IMR-90 (cell line): ENCODE data around the gene FNDC3B. TPM values are rescaled to one million over a fixed set of nuclear protein-coding genes. Genes with fewer than 3 reads are reported as not detected.
A peak's percentile ranks its signal among the peaks of the same experiment; 100 is the strongest.

Experiments used
- ATAC-seq: fragments of 200-7000 bp; cut with Tn5 transposase; 2 replicates; pipeline ENCODE4 v1.9.1; 2020; ENCODE audit warnings: low read depth, mild to moderate bottlenecking, moderate library complexity
- BruUV-seq: library from RNA; stranded (reverse); fragments of 400-500 nt; replicated peaks from 2 replicates; lab custom pipeline; 2021; lab: Mats Ljungman, UMichigan
- CTCF ChIA-PET: fragments of 300-600 bp; formaldehyde crosslinking; extraction: SDS; loops from one replicate; lab custom pipeline; 2021; ENCODE audit warnings: antibody characterized with exemption; lab: Yijun Ruan, JAX
- POLR2A ChIA-PET: fragments of 300-600 bp; sonication (Branson Sonifier 250); formaldehyde crosslinking; loops from one replicate; lab custom pipeline; 2022; ENCODE audit warnings: antibody characterized with exemption; ENCODE audit not compliant: unreplicated experiment; lab: Charles Lee
- DNase-seq: peaks from one replicate; pipeline ENCODE4 v3.0.0; 2013
- H2AFZ ChIP-seq: replicated peaks from 2 replicates; pipeline ENCODE3; 2013; ENCODE audit warnings: low read length, mild to moderate bottlenecking; ENCODE audit not compliant: poor library complexity
- H2AK5ac ChIP-seq: 2 replicates; pipeline ENCODE4 v1.6.1; 2013; ENCODE audit warnings: low read depth, low read length, inconsistent platforms
- H2AK9ac ChIP-seq: replicated peaks from 2 replicates; pipeline ENCODE3; 2013; ENCODE audit warnings: mild to moderate bottlenecking, low read depth, low read length, moderate library complexity; ENCODE audit not compliant: poor library complexity
- H2BK120ac ChIP-seq: 2 replicates; pipeline ENCODE4 v1.6.1; 2013; ENCODE audit warnings: low read depth, low read length, inconsistent platforms
- H2BK15ac ChIP-seq: 3 replicates; pipeline ENCODE4 v1.6.1; 2013; ENCODE audit warnings: low read depth, low read length, inconsistent platforms
- H2BK20ac ChIP-seq: 2 replicates; pipeline ENCODE4 v1.6.1; 2013; ENCODE audit warnings: low read depth, mild to moderate bottlenecking, inconsistent platforms, low read length, moderate library complexity
- H2BK5ac ChIP-seq: 2 replicates; pipeline ENCODE4 v1.6.1; 2013; ENCODE audit warnings: mild to moderate bottlenecking, low read depth, low read length, inconsistent platforms; ENCODE audit not compliant: poor library complexity, severe bottlenecking
- H3K14ac ChIP-seq: replicated peaks from 2 replicates; pipeline ENCODE4 v1.6.1; 2013; ENCODE audit warnings: low read depth, low read length, inconsistent platforms
- H3K18ac ChIP-seq: 2 replicates; pipeline ENCODE4 v1.6.1; 2013; ENCODE audit warnings: low read depth, low read length, control low read depth
- H3K23ac ChIP-seq: 2 replicates; pipeline ENCODE4 v1.6.1; 2013; ENCODE audit warnings: low read depth, low read length, inconsistent platforms
- H3K27ac ChIP-seq: 2 replicates; pipeline ENCODE4 v1.5.1; 2013; ENCODE audit warnings: mild to moderate bottlenecking, control low read depth, low read length; ENCODE audit not compliant: insufficient read depth
- H3K27me3 ChIP-seq: 2 replicates; pipeline ENCODE4 v1.6.1; 2013; ENCODE audit warnings: low read length; ENCODE audit not compliant: control insufficient read depth, insufficient read depth
- H3K36me3 ChIP-seq: 2 replicates; pipeline ENCODE4 v1.6.1; 2013; ENCODE audit warnings: low read length, mixed read lengths; ENCODE audit not compliant: control insufficient read depth, insufficient read depth
- H3K4ac ChIP-seq: 2 replicates; pipeline ENCODE4 v1.6.1; 2013; ENCODE audit warnings: low read depth, low read length, inconsistent platforms
- H3K4me1 ChIP-seq: 2 replicates; pipeline ENCODE4 v1.6.1; 2013; ENCODE audit warnings: low read length, mixed read lengths; ENCODE audit not compliant: control insufficient read depth, insufficient read depth
- H3K4me2 ChIP-seq: 2 replicates; pipeline ENCODE4 v1.6.1; 2013; ENCODE audit warnings: low read depth, mild to moderate bottlenecking, control low read depth, low read length, moderate library complexity
- H3K4me3 ChIP-seq: 2 replicates; pipeline ENCODE4 v1.5.1; 2013; ENCODE audit warnings: low read depth, mild to moderate bottlenecking, control low read depth, low read length, moderate library complexity; ENCODE audit not compliant: insufficient read depth
- H3K56ac ChIP-seq: 2 replicates; pipeline ENCODE4 v1.6.1; 2013; ENCODE audit warnings: low read length, inconsistent platforms; ENCODE audit not compliant: insufficient read depth; ENCODE audit errors: extremely low read depth
- H3K79me1 ChIP-seq, 2 experiments: 2 replicates each; pipeline ENCODE4 v1.6.1; 2013; ENCODE audit warnings: low read length in 2 of 2, inconsistent platforms in 1 of 2, low read depth in 1 of 2
- H3K9ac ChIP-seq: 2 replicates; pipeline ENCODE4 v1.6.1; 2013; ENCODE audit warnings: low read depth, low read length, control low read depth
- H3K9me1 ChIP-seq: 2 replicates; pipeline ENCODE4 v1.6.1; 2013; ENCODE audit warnings: low read length, inconsistent platforms; ENCODE audit not compliant: insufficient read depth
- H3K9me3 ChIP-seq: 2 replicates; pipeline ENCODE4 v1.6.1; 2013; ENCODE audit warnings: low read length; ENCODE audit not compliant: control insufficient read depth, insufficient read depth
- H4K20me1 ChIP-seq: 2 replicates; pipeline ENCODE4 v1.6.1; 2013; ENCODE audit warnings: low read length, inconsistent platforms; ENCODE audit not compliant: insufficient read depth
- H4K5ac ChIP-seq: 2 replicates; pipeline ENCODE4 v1.6.1; 2013; ENCODE audit warnings: mild to moderate bottlenecking, low read depth, low read length, control low read depth
- H4K8ac ChIP-seq, 2 experiments: 2 replicates each; pipeline ENCODE4 v1.6.1; 2013; ENCODE audit warnings: low read depth in 2 of 2, low read length in 2 of 2, control low read depth in 1 of 2, inconsistent platforms in 1 of 2
- H4K91ac ChIP-seq: 2 replicates; pipeline ENCODE4 v1.6.1; 2013; ENCODE audit warnings: low read depth, low read length, inconsistent platforms; ENCODE audit not compliant: insufficient read depth
- BHLHE40 ChIP-seq: fragments of 150-350 bp; IDR thresholded peaks from 2 replicates; pipeline ENCODE4 v1.6.1; 2016; ENCODE audit warnings: mild to moderate bottlenecking, low read depth, low read length
- CEBPB ChIP-seq: IDR thresholded peaks from 2 replicates; pipeline ENCODE4 v1.6.1; 2012; ENCODE audit warnings: low read depth, low read length, improper control_type of control experiment
- CHD1 ChIP-seq: IDR thresholded peaks from 2 replicates; pipeline ENCODE4 v1.6.1; 2012; ENCODE audit warnings: low read depth, low read length, improper control_type of control experiment
- FOS ChIP-seq: fragments of 150-350 bp; IDR thresholded peaks from 2 replicates; pipeline ENCODE4 v1.6.1; 2016; ENCODE audit warnings: low read depth, low read length
- MAFK ChIP-seq: IDR thresholded peaks from 2 replicates; pipeline ENCODE4 v1.6.1; 2012; ENCODE audit warnings: low read depth, low read length, improper control_type of control experiment
- MAZ ChIP-seq: IDR thresholded peaks from 2 replicates; pipeline ENCODE4 v1.6.1; 2012; ENCODE audit warnings: low read depth, mild to moderate bottlenecking, low read length, improper control_type of control experiment, moderate library complexity, borderline replicate concordance
- MXI1 ChIP-seq: IDR thresholded peaks from 2 replicates; pipeline ENCODE4 v1.6.1; 2012; ENCODE audit warnings: low read depth, mild to moderate bottlenecking, low read length, moderate library complexity, borderline replicate concordance
- NFE2L2 ChIP-seq: fragments of 150-350 bp; IDR thresholded peaks from 2 replicates; pipeline ENCODE4 v1.6.1; 2016; ENCODE audit warnings: low read depth, mild to moderate bottlenecking, low read length
- POLR2A ChIP-seq: IDR thresholded peaks from 2 replicates; pipeline ENCODE4 v1.6.1; 2012; ENCODE audit warnings: mild to moderate bottlenecking, low read depth, low read length
- RCOR1 ChIP-seq: IDR thresholded peaks from 2 replicates; pipeline ENCODE4 v1.6.1; 2012; ENCODE audit warnings: mild to moderate bottlenecking, low read length, improper control_type of control experiment; ENCODE audit not compliant: insufficient replicate concordance
- RFX5 ChIP-seq: IDR thresholded peaks from 2 replicates; pipeline ENCODE4 v1.8.0; 2012; ENCODE audit warnings: low read depth, mild to moderate bottlenecking, low read length, moderate library complexity
- SMC3 ChIP-seq: fragments of 150-350 bp; IDR thresholded peaks from 2 replicates; pipeline ENCODE4 v1.6.1; 2016; ENCODE audit warnings: low read depth, mild to moderate bottlenecking, antibody characterized with exemption, low read length, moderate library complexity
- WGBS, 2 experiments: methylation state at CpG; one replicate each; pipeline versions ENCODE4 v1.1.5 to v1.1.7; 2013; ENCODE audit warnings: missing lambda C conversion rate in 2 of 2; ENCODE audit not compliant: insufficient read length in 1 of 2; ENCODE audit errors: extremely low coverage in 2 of 2; 5-methylcytosine and 5-hydroxymethylcytosine counted together
- dilution Hi-C: fragments of 300-500 bp; cut with HindIII; formaldehyde crosslinking; loops from one replicate; pipeline ENCODE4 v1.14.3; 2018; ENCODE audit warnings: low sequenced_read_pairs; ENCODE audit not compliant: unreplicated experiment
- in situ Hi-C: fragments of 300-500 bp; cut with MboI; formaldehyde crosslinking; loops from 3 replicates; pipeline ENCODE4 v1.14.3; 2019; ENCODE audit warnings: low sequenced_read_pairs, inconsistent platforms, mixed read lengths
- intact Hi-C: fragments of 100-400 bp; cut with micrococcal nuclease; formaldehyde crosslinking; loops from 2 replicates; pipeline ENCODE4 v1.10.0; 2022
- polyA plus RNA-seq, 3 experiments: library from polyadenylated mRNA; depleted of rRNA; stranded (reverse); fragments of >200 nt; gene quantifications; 2 replicates each; pipeline ENCODE4 v1.2.3, GENCODE V29; 2012; ENCODE audit warnings: low replicate concordance in 1 of 3
- total RNA-seq: library from RNA; depleted of rRNA; stranded (reverse); fragments of >200 nt; gene quantifications from 2 replicates; pipeline ENCODE4 v1.2.3, GENCODE V29; 2012
- TF ChIP-seq, protein P1 (sequence below): conservative IDR thresholded peaks from 2 replicates; pipeline ENCODE4 v1.5.1; 2012; ENCODE audit warnings: mild to moderate bottlenecking, low read depth, low read length, improper control_type of control experiment
- TF ChIP-seq, protein P2 (sequence below): fragments of 150-350 bp; IDR thresholded peaks from 2 replicates; pipeline ENCODE4 v1.6.1; 2016; ENCODE audit warnings: low read depth, mild to moderate bottlenecking, low read length, moderate library complexity, borderline replicate concordance

The FNDC3B gene
- total and polyA plus RNA-seq, 2 of the 4 experiments (the other 2 are of a cell fraction): 23.9 to 150 TPM

DNA sequence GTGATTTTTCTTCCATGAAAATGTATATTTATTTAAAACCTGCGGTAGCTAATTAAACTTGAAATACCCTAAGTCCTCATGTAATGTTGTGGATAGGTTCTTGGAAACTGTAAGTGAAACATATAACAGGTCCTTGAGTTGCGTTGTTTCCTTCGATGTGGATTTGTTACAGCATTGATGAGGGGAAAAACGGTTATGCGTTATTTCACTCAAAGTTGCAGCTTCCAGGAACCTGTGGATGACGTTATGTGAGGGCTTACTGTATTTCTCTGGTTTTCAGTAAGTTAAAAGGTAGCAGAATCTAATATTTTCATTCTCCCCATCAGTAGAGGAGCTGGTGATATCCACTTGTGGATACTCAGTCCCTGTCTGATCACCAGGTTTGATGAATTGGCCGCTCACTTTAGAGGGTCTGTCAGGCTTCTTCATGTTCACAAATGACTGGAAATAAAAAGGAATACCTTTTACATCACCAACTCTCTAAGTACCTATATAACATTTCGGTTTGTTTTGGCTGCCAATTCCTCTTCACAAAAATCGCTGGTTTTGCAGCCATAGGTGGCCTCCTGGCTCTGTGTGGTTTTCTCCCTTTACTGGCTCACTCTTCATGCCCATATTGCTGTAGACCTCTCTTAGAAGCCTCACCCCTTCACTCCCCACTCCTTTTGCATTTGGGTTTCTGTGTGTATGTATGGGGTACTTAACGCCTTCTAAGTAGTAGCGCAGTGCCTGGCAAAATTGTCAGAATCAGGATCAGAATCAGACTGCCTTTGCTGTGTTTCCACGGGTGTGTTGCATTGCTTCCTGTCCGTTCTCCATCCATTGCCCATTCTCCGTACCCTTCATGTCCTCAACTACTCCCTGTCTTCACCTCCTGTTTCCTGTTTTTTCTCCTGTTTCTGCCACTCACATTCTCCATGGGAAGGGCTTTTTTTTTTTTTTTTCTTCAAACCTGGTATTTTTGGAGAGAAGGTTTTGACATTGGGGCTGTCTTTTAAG lies 112.6 kb downstream of the FNDC3B start:
- peaks cover 31 to 74% of the 10 kb centered on the region in 2 experiments for H3K79me1 ChIP-seq
- no peak overlapping the region for H2AFZ ChIP-seq
- ATAC-seq (no peak), DNase-seq (no peak)
- H3K4me2 ChIP-seq: peak overlapping the region; percentile 10; the same call in 1 of the 2 replicates
- ChIA-PET POLR2A (no interaction called here), CTCF (no interaction called here)
- H3K14ac ChIP-seq: peak overlapping the region; percentile 85
- H3K4me3 ChIP-seq: no peak overlapping the region
- peak overlapping the region; percentile 87 for H3K23ac ChIP-seq
- H3K27me3 ChIP-seq: no peaks in the 10 kb centered on the region
- no peaks in the 10 kb centered on the region for H3K9me3 ChIP-seq
- peak overlapping the region; percentile 79 for H2BK5ac ChIP-seq
- in situ Hi-C loops (no loop called here), intact Hi-C loops (no loop called here), dilution Hi-C loops (no loop called here)
- H3K36me3 ChIP-seq: 0 out of 2 replicates have a peak, but pooled peaks cover 1% of the 10 kb centered on the region
- H2BK15ac ChIP-seq: peak overlapping the region; percentile 73; the same call in 1 of the 3 replicates
- H2AK5ac ChIP-seq: peak overlapping the region; percentile 89
- BruUV-seq: no TSS peak
- WGBS, 2 experiments: 88% methylated on average over 3 of the region's 14 CpGs; no CpG with 5 or more reads in 1 of the 2 experiments
- peaks cover 57% of the 10 kb centered on the region for H4K20me1 ChIP-seq
- H3K18ac ChIP-seq: peak overlapping the region; percentile 58; the same call in 1 of the 2 replicates
- H4K5ac ChIP-seq: 0 out of 2 replicates have a peak overlapping the region, but pooled peaks have one; percentile 30
- H4K91ac ChIP-seq: peak overlapping the region; percentile 22; the same call in 1 of the 2 replicates
- H2BK20ac ChIP-seq: 0 out of 2 replicates have a peak overlapping the region, but pooled peaks have one; percentile 17
- H2AK9ac ChIP-seq: peak overlapping the region; percentile 32
- peak overlapping the region; percentile 76 for H3K56ac ChIP-seq
- H4K8ac ChIP-seq: peak overlapping the region; percentile 43 to 47
- H3K4me1 ChIP-seq: peaks cover 22% of the 10 kb centered on the region
- peak overlapping the region; percentile 32; the same call in 1 of the 2 replicates for H3K9ac ChIP-seq
- H3K9me1 ChIP-seq: peaks cover 22% of the 10 kb centered on the region
- H2BK120ac ChIP-seq: peak overlapping the region; percentile 80
- peak overlapping the region; percentile 51 for H3K27ac ChIP-seq
- peak overlapping the region; percentile 87 for H3K4ac ChIP-seq
- TF ChIP-seq, protein P1, sequence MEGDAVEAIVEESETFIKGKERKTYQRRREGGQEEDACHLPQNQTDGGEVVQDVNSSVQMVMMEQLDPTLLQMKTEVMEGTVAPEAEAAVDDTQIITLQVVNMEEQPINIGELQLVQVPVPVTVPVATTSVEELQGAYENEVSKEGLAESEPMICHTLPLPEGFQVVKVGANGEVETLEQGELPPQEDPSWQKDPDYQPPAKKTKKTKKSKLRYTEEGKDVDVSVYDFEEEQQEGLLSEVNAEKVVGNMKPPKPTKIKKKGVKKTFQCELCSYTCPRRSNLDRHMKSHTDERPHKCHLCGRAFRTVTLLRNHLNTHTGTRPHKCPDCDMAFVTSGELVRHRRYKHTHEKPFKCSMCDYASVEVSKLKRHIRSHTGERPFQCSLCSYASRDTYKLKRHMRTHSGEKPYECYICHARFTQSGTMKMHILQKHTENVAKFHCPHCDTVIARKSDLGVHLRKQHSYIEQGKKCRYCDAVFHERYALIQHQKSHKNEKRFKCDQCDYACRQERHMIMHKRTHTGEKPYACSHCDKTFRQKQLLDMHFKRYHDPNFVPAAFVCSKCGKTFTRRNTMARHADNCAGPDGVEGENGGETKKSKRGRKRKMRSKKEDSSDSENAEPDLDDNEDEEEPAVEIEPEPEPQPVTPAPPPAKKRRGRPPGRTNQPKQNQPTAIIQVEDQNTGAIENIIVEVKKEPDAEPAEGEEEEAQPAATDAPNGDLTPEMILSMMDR: no peak
- TF ChIP-seq MAZ (no peak), MAFK (no peak), BHLHE40 (no peak), SMC3 (no peak), CEBPB (no peak), CHD1 (no peak), RFX5 (no peak), RCOR1 (no peak), POLR2A (no peak), FOS (no peak), NFE2L2 (no peak), MXI1 (no peak)
- TF ChIP-seq, protein P2, sequence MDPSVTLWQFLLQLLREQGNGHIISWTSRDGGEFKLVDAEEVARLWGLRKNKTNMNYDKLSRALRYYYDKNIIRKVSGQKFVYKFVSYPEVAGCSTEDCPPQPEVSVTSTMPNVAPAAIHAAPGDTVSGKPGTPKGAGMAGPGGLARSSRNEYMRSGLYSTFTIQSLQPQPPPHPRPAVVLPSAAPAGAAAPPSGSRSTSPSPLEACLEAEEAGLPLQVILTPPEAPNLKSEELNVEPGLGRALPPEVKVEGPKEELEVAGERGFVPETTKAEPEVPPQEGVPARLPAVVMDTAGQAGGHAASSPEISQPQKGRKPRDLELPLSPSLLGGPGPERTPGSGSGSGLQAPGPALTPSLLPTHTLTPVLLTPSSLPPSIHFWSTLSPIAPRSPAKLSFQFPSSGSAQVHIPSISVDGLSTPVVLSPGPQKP: no peak
